GM19438 (cell line): Measurements from ENCODE around the gene SFTPB.
"Not testable (repeated sequence)": the region's sequence is repeated elsewhere in the genome, so short reads cannot be mapped to it uniquely, and the experiment has no call there.

ENCODE experiments used
- ATAC-seq: cut with Tn5 transposase; IDR thresholded peaks from one replicate; pipeline ENCODE4 v1.9.1; 2021; ENCODE audit warnings: low read depth; ENCODE audit not compliant: unreplicated experiment

Gene SFTPB

DNA sequence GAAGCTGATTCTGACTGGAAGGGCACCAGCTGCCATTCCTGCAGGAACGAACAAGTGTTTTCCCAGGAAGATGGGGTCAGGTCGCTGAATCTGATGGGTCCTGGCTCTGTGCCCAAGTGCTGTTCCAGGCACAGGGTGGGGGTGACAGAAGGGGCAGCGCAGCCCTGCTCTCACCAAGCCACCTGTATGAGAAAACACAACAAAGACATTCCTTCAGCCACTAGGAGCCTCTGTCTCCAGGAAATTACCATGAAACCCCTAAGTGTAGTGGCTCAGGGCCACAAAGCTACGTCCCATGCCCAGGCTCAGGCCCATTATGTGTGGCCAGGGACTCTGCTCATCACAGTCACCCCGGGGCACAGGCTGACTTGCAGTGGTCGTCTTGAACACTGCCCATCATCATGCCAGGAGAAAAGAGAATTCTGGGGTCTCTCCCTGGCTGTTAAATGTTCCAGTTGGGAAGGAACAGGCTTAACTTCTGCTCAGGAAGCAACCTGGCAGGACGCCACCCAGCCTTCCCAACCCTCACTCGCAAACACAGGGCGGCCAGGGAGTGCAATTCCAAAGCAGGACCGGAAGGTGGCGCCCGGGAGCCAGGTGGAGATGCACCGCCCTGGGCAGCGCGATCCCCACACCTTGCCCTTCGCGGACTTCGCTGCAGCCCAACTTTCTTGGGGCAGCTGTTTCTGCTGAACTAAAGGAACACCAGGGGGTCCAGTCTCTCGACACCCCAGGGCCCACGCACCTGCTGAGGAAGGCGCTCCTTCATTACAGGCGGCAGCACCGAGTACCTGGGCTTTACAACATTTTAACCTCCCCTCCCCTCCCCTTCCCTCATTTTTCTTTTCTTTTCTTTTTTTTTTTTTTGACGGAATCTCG lies 11.0 kb upstream of the SFTPB start:
- ATAC-seq, result no peak

DNA sequence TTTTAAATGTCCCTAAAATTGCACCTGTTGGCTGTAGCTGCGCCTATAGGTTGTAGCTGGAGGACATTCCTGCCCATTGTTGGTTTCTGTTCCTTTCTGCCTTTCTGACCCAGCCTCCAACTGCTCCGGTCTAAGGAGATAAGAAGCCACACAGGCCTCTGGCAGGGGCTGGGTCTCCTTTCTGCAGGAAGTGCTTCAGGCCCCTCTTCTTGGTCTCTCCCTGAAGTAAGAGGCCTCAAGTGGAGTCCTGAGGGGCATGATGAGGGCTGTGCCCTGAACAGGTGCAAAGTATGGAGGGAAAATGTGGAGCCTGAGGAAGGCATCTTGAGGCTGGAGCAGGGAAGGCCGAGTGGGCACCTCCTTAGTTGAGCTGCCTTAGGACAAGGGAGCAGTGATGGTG lies 10.4 kb upstream of the SFTPB start:
- ATAC-seq, result no peak

DNA sequence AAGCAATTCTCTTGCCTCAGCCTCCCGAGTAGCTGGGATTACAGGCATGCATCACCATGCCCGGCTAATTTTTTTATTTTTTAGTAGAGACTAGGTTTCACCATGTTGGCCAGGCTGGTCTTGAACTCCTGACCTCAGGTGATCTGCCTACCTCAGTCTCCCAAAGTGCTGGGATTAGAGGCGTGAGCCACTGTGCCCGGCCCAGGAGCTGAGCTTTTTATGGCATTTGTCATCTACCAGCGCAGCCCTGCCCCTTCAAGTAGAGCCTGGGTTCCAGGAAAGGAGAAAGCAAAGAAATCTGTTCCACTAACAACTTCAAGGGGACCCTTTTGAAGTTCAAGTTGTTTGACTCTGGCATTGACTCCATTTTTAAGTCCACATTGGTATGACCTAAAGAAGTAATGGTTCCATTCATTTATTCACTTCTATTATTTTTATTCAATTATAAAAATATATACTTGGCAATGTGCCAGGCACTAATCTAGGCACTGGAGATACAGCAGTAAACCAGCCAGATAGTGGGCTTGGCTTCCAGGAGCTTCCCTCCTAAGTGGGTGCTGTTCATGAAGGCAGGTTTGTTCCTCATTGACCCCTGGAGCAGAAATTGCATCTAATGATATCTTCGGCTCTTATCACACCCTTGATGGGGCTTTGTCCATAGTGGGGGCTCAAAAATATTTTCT lies 8.0 kb upstream of the SFTPB start:
- ATAC-seq, result no peak

DNA sequence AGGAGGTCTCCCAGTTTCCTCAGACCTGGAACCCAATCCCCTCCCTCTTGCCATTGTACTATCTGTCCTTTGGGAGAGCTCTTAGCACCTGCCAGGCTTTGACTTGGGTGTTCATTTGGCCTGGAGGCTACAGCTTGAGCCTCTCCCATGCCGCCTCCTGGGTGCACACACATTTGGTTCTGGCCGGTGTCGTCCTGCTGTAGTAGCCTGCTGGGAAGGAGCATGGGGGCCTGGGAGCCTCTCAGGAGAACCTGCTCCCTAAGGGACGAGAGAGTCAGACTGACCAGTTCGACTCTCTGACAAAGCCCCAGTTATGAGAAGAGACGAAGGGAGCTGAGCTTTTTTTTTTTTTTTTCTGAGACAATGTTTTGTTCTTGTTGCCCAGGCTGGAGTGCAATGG lies 7.4 kb upstream of the SFTPB start:
- no peak for ATAC-seq

DNA sequence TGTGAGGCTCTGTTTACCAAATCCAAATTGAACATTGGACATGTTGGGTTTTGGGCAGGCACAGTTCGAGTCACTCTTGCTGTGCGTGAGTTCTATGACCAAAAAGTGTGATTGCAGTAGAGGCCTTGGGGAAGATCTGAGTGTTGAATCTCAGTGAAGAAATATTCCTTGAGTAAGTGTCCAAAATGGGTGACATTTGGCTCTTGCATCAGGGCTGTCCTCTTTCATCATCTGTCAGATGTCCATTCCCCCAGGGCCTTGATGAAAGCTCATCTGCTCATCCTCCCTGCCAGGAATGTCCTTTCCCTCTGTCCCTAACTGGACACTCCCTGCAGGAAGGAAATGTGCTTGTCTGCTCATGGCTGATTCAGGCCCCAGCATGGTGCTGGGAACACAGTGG lies 6.4 kb upstream of the SFTPB start:
- no peak for ATAC-seq

DNA sequence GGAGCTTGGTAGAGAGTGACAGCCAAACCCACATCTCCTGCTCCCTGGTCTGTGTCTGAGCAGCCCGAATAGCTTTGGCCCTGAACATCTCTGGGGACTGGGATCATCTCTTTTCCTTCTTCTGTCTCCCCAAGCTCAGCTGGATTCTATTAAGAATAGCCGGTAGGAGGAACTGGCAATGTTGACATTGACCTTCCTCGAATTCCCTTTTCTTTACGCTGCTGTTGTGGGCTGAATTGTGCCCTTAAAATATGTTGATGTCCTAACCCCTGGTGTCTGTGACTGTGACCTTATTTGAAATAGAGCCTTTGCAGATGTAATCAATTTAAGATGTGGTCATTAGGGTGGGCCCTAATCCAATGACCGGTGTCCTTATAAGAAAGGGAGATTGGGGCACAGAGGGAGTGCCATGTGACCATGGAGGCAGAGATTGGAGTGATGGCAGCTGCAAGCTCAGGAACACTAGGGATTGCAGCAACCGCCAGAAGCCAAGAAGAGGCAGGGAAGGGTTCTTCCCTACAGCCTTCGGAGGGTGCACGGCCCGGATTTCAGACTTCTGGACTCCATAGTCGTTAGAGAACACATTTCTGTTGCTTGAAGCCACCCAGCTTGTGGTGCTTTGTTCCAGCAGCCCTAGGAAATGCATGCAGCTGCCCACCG lies 5.8 kb upstream of the SFTPB start:
- ATAC-seq, result no peak

DNA sequence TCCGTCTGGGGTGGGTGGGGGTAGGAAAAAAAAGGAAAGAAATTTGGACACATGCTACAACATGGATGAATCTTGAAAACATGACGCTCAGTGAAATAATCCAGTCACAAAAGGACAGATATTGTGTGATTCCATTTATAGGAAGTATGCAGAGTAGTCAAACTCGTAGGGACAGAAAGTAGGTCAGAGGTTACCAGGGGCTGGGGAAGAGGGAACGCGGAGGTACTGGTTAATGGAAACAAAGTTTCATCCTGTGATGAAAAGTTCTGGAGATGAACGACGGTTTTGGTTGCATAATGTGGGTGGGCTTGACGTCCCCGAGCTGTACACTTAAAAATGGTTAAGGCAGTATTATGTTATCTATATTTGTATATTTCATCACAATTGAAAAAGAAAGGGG lies 4.5 kb upstream of the SFTPB start:
- no peak for ATAC-seq

DNA sequence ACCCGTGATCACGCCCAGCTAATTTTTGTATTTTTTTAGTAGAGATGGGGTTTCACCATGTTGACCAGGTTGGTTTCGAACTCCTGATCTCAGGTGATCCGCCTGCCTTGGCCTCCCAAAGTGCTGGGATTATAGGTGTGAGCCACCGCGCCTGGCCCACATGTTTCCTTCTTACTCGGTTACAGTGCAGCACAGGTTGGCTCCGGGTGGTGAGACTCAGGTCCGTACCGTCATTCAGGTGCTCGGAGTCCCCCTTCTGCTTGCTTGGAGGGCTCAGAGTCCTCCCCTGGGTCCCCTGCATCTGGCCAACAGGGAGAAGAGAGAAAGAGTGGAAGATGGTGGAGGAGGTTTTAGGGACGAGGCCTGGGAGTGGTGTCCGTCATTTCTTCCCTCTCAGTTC lies 2.4 kb upstream of the SFTPB start:
- not testable (repeated sequence) for ATAC-seq

DNA sequence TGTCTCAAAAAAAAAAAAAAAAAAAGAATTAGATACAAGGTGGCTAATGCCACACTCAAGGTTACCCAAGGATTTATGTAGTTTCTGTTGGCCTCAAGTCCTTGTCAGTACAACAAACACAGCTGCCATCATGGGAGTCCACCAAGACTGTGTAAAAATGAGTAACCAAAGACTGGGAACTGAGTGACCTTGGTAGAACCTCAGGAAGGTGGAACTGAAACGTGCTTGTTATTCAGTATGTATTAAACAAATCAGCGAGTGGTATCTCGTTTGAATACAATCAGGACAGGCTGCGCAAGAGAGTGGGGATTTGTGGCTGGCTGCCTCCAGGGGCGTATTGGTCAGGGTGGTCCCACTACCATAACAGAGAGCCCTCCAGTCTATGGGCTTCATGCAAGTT lies 1.6 kb upstream of the SFTPB start:
- ATAC-seq, result no peak

DNA sequence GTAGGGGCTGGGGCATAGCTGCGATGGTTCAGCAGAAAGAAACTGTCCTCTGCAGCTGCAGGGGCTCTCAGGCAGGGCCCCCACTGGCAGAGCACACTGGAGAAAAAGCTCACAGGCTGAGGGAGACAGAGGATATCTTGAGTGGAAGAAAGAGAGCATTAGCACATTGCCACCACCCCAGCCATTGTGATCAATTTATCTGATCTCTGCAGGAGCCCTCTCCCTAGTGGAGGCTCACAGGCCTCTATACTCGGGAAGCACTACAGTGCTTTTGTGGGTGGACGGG lies 801 bp upstream of the SFTPB start:
- ATAC-seq, result no peak

DNA sequence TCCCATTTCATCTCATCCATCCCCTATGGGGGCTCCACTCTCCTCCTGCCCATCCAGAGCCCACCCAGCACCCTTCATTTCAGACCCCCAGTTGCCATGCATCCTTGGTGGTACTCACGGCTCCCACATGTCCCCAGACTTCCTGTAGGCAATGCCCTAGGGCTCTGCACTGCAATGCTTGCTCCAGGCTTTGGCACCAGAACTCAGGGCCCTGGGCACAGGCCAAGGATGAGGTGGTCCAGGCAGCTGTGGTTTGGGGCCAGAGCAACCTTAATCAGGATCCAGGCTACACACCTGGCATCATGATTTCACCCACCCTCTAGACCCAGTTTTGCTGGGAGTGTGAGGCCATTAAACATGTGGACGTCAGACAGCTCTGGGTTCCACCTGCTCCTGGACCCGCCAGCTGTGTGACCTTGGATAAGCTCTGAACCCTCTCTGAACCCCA lies 414 bp downstream of the SFTPB start:
- ATAC-seq, result no peak

DNA sequence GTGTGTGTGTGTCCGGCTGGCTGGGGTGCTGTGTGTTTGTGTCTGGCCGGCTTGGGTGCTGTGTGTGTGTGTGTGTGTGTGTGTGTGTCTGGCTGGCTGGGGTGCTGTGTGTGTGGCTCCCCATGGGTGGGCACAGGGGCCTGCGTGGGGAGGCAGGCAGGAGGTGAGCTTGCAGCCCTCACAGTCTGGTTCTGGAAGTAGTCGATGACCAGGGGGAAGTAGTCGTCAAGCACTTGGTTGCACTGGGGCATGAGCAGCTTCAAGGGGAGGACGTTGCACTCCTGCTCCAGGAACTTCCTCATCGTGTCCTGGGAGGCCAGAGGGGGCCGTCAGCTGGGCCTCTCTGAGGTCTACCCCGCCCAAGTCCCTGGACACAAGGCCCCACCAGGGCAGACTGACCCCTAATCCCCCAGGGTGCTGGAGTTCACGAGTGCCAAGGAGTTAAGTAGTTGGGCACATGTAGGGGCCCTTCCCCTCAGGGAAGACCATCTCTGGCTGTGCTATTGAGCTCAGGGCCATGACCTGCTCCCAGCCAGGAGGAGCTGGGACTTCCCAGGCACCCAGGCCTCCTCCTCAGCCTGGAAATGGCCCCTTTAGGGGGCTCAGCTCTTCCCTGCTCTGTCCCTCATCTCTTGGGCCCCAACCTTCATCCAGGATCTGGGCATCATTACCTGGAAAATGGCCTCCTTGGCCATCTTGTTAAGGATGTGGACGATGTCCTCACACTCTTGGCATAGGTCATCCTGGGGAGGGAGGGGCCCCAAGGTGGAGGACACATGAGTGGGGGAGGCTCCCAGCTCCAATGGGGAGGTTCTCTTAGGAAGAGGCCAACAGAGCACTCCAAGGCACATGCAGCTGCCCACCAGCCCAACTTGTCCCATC lies 1.3 kb downstream of the SFTPB start:
- ATAC-seq, result no peak

DNA sequence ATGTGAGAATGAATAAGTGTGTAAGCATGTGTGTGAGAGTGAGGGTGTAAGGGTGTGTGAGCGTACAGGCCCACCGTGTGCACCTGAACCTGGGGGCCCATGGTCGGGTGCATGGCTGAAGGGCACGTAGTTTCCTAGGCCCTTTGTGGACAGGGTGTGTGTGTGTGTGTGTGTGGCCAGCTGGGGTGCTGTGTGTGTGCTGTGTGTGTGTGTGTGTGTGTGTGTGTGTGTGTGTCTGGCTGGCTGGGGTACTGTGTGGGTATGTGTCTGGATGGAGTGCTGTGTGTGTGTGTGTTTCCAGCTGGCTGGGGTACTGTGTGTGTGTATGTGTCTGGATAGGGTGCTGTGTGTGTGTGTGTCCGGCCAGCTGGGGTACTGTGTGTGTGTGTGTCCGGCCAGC lies 2.0 kb downstream of the SFTPB start:
- no peak for ATAC-seq

DNA sequence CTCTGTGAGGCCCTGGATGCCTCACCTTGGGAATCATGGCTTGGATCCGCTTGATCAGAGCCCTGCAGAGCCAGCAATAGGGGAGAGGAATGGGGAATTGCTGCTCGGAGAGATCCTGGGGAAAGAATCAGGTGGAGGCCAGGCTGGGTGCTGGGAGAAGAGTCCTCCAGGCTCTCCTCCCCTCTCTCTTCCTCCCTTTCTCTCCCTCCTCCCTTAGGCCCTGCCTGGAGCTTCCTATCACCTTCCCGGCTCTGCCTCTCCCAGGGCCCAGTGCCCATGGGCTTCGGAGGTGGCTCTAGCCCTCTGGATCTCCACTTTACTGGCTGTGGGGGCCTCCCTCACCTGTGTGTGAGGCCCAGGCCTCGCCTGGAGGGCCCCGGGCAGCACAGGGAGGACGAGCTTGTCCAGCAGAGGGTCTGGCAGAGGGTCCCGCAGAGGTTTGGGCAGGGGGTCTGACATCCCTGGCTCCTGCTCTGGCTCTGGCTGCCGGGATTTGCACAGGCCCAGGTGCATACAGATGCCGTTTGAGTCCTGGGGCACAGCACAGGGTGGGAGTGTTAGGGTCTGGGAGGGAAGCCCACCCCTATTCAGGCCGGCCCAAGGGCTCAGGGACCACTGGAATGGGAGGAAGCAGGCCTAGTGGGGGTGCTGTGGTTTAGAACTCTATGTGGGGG lies 2.6 kb downstream of the SFTPB start:
- ATAC-seq, result no peak

DNA sequence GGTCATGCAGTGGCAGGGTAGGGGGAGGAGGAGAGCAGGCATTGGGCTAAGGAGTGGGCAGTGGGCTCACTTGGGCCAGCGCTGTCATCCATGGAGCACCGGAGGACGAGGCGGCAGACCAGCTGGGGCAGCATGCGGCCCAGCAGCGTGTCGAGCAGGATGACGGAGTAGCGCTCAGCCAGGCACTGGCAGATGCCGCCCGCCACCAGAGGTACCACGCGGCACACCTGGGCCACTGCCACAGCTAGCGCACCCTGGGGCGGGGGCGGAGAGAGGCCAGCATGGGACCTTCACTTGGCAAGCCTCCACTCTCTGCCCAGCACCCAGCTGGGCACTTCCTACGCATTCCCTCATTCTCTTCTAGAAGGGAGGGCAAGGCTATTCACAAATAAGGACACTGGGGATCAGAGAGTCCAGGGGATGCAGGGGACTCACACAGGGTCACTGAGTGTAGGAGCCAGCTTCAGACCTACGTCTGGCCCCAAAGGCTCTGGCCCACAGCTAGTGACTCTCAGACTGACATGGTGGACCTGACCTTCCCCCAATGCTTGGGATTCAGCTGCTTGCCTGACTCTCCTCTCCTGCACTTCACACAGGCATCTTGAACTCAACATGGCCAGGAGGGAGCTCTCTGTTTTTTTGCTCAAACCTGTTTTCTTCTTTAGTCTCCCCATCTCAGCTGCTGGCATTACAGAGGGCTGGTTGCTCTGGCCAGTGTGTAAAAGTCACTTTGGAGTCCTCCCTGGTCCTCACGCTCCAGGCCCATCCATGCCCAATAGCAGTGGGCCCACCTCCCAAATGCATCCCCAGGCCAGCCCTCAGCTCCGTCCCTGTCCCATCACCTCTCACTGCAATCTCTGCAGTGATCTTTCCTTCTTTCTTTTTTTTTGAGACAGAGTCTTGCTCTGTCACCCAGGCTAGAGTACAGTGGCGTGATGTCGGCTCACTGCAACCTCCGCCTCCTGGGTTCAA lies 4.1 kb downstream of the SFTPB start:
- no peak for ATAC-seq

DNA sequence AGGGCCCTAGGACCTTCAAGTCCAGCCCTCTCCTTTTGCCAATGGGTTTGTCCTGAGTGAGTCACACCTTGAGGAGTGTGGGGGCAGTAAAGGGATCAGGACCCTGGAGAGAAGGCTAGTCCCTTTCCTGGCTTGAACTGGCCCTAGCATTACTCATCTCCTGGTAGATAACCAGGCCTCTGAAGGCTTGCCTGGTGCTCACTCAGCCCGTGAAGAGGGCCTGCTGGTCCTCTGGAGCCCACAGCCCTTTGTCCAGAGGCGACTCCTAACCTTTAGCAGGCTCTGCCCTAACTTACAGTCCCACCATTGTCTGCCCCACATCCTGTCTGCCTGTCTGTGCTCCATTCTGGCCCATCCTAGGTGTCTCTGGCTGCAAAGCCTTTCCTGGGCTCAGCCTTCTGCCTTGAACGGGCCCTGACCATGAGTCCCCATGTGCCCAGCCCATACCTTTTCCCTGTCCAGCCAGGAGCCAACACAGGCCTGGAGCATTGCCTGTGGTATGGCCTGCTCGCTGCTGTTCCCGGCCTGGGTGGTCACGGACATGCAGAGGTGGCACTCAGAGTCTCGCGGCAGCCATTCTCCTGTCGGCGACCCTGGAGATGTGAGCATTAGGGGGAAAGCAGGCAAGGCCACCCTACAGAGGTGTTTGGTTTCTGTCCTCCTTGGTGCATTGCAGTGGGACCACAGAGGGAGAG lies 5.0 kb downstream of the SFTPB start:
- ATAC-seq, result no peak

DNA sequence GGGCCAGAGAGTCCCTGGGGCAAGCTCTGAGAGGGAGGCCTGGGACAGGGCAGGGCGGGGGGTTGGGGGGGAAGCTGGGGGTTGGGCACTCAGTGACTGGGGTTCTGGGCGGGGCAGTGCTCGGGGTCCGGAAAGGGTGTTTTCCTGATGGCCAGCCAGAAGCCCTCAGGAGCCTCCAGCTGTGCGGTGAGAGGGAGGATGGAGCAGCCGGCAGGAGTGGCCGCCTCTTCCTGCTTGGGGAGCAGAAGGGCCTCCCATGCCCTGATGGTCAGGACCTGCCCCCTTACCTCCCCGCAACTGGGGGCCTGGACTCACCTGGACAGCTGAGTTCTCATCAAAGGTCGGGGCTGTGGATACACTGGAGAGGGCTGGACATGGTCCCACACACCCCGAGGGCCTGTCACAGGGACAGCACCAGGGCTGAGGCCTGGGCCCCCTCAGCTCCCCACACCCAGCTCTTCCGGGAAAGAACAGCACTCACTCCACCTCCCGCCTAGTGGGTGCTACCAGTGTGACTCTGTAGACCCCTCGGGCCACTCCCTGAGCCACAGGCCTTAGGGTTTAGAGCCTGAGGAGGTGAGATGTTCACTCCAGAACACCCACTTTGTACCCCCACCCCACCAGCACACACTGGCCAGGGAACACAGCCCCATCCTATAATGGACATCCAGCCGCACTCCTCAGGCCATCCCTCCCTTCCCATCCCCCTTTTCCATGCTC lies 6.7 kb downstream of the SFTPB start:
- no peak for ATAC-seq

DNA sequence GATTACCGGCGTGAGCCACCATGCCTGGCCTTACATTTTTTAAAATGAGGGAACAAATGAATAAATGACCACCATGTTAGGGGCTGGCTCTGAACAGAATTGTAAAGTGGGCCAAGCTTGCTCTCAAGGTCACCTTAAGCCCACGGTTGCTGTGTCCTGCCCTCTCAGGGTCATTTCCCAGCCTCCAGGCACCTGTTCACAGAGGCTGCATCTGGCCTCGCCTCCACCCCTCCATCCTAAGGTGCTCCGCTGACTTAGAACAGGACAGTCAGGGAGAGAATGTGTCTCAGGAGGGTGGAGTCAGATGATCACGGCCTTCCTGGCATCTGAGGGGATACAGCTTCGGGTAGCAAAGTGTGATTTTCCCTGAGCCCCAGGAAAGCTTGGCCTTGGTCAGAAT lies 7.3 kb downstream of the SFTPB start:
- no peak for ATAC-seq
